Endothelial cell of umbilical vein (primary cell): Measurements from ENCODE around the gene FNBP1L. TPM values are rescaled to one million over a fixed set of nuclear protein-coding genes. Genes with fewer than 3 reads are reported as not detected.

Source experiments
- BruUV-seq: library from RNA; stranded (reverse); fragments of 400-500 nt; replicated peaks from 2 replicates; lab custom pipeline; 2021; lab: Mats Ljungman, UMichigan
- CTCF ChIA-PET: fragments of 300-600, 350-600 bp; sonication (Branson Sonifier 250); formaldehyde crosslinking; loops from one replicate; lab custom pipeline; 2021; ENCODE audit warnings: antibody characterized with exemption, inconsistent platforms; lab: Charles Lee
- POLR2A ChIA-PET: fragments of 300-600, 350-600 bp; sonication (Branson Sonifier 250); formaldehyde crosslinking; loops from one replicate; lab custom pipeline; 2021; ENCODE audit warnings: antibody characterized with exemption, inconsistent platforms; lab: Charles Lee
- DNase-seq: peaks from one replicate; pipeline ENCODE4 v3.0.0-alpha.2; 2011; ENCODE audit warnings: low read depth, low spot score
- FAIRE-seq: peaks from 2 replicates; lab custom pipeline; 2011; peaks lifted over from hg19 to GRCh38; lab: Jason Lieb, UNC
- H2AFZ ChIP-seq: 2 replicates; pipeline ENCODE4 v1.6.0; 2012; ENCODE audit warnings: low read depth, low read length, control low read depth, inconsistent platforms
- H3K27ac ChIP-seq: 2 replicates; pipeline ENCODE4 v1.5.1; 2011; ENCODE audit warnings: low read depth, mild to moderate bottlenecking, control low read depth, low read length, moderate library complexity; ENCODE audit not compliant: insufficient read depth
- H3K27me3 ChIP-seq, 2 experiments: 2 replicates each; pipeline versions ENCODE4 v1.6.0 to v1.6.1; 2011; ENCODE audit warnings: low read length in 2 of 2, mixed read lengths in 1 of 2; ENCODE audit not compliant: control insufficient read depth in 2 of 2, insufficient read depth in 2 of 2
- H3K36me3 ChIP-seq, 2 experiments: 2 replicates in 1 of 2; 3 replicates in 1 of 2; pipeline ENCODE4 v1.5.1; 2011; ENCODE audit warnings: low read length in 2 of 2, mild to moderate bottlenecking in 1 of 2, moderate library complexity in 1 of 2; ENCODE audit not compliant: control insufficient read depth in 2 of 2, insufficient read depth in 2 of 2; ENCODE audit errors: extremely low read depth in 1 of 2
- H3K4me1 ChIP-seq: 3 replicates; pipeline ENCODE4 v1.5.1; 2011; ENCODE audit warnings: mild to moderate bottlenecking, low read length; ENCODE audit not compliant: control insufficient read depth, insufficient read depth; ENCODE audit errors: extremely low read depth
- H3K4me2 ChIP-seq: 2 replicates; pipeline ENCODE4 v1.6.1; 2011; ENCODE audit warnings: low read length, control low read depth, mixed read lengths; ENCODE audit not compliant: insufficient read depth
- H3K4me3 ChIP-seq, 3 experiments: fragments of 200-600 bp in 1 of 3; sonication (generic), shearing (Covaris generic) in 1 of 3; replicated peaks in 1 of 3; 2 replicates each; pipeline ENCODE4 v1.5.1; 2011 to 2016; ENCODE audit warnings: control low read depth in 3 of 3, low read length in 3 of 3, mild to moderate bottlenecking in 2 of 3, inconsistent platforms in 1 of 3, low read depth in 1 of 3, moderate library complexity in 1 of 3; ENCODE audit not compliant: insufficient read depth in 1 of 3
- H3K79me2 ChIP-seq: 2 replicates; pipeline ENCODE4 v1.6.0; 2012; ENCODE audit warnings: low read length, inconsistent platforms; ENCODE audit not compliant: control insufficient read depth, insufficient read depth
- H3K9ac ChIP-seq: replicated peaks from 2 replicates; pipeline ENCODE3; 2011; ENCODE audit warnings: low read length, control low read depth; ENCODE audit not compliant: insufficient read depth; ENCODE audit errors: extremely low read depth
- H3K9me1 ChIP-seq: replicated peaks from 3 replicates; pipeline ENCODE4 v1.6.0; 2011; ENCODE audit warnings: mild to moderate bottlenecking, low read length; ENCODE audit not compliant: control insufficient read depth, insufficient read depth; ENCODE audit errors: extremely low read depth
- H3K9me3 ChIP-seq: replicated peaks from 2 replicates; pipeline ENCODE4 v1.5.1; 2012; ENCODE audit warnings: low read length, inconsistent platforms; ENCODE audit not compliant: control insufficient read depth, insufficient read depth
- H4K20me1 ChIP-seq: replicated peaks from 2 replicates; pipeline ENCODE3; 2011; ENCODE audit warnings: mild to moderate bottlenecking, low read length; ENCODE audit not compliant: control insufficient read depth, insufficient read depth; ENCODE audit errors: extremely low read depth
- EZH2 ChIP-seq: IDR thresholded peaks from 2 replicates; pipeline ENCODE4 v1.6.1; 2012; ENCODE audit warnings: borderline replicate concordance, low read depth, mild to moderate bottlenecking, moderate library complexity, low read length, inconsistent platforms; ENCODE audit not compliant: severe bottlenecking
- FOS ChIP-seq: IDR thresholded peaks from 2 replicates; pipeline ENCODE4 v1.6.1; 2011; ENCODE audit warnings: mild to moderate bottlenecking, low read length, moderate library complexity, borderline replicate concordance; ENCODE audit not compliant: insufficient read depth
- GATA2 ChIP-seq: IDR thresholded peaks from 2 replicates; pipeline ENCODE4 v1.7.0; 2011; ENCODE audit warnings: low read depth, mild to moderate bottlenecking, moderate library complexity, mixed read lengths, low read length; ENCODE audit not compliant: insufficient read length, insufficient read depth
- MYC ChIP-seq: IDR thresholded peaks from one replicate; pipeline ENCODE4 v1.6.1; 2011; ENCODE audit warnings: mild to moderate bottlenecking, low read depth, low read length
- POLR2A ChIP-seq: IDR thresholded peaks from 2 replicates; pipeline ENCODE4 v1.6.1; 2012; ENCODE audit warnings: low read depth, mild to moderate bottlenecking, control low read depth, low read length
- POLR2AphosphoS5 ChIP-seq: IDR thresholded peaks from 2 replicates; pipeline ENCODE4 v1.6.1; 2012; ENCODE audit warnings: low read depth, mild to moderate bottlenecking, control low read depth, low read length, moderate library complexity; ENCODE audit not compliant: insufficient read depth
- dilution Hi-C: fragments of 300-500 bp; cut with MboI; formaldehyde crosslinking; loops from one replicate; pipeline ENCODE4 v1.15.0; 2019; ENCODE audit warnings: low sequenced_read_pairs; ENCODE audit not compliant: extremely low pct_ligation_motif_present
- intact Hi-C: fragments of 100-400 bp; cut with micrococcal nuclease; formaldehyde crosslinking; loops from one replicate; pipeline ENCODE4 v1.10.0; 2022
- polyA plus RNA-seq, 4 experiments: library from polyadenylated mRNA; depleted of rRNA in 3 of 4; stranded (reverse) in 3 of 4; unstranded in 1 of 4; fragments of >200 nt; gene quantifications; 2 replicates each; pipeline versions ENCODE4 v1.2.1 to v1.2.3, GENCODE V29; 2011 to 2012; ENCODE audit warnings: missing spikeins in 1 of 4
- total RNA-seq: library from RNA; stranded (reverse); gene quantifications from 2 replicates; pipeline ENCODE4 v1.2.3, GENCODE V29; 2021
- TF ChIP-seq, protein P1 (sequence below), 2 donors: IDR thresholded peaks; 1 replicate in 1 of 2; 2 replicates in 1 of 2; pipeline ENCODE4 v1.5.1; 2011; ENCODE audit warnings: low read length in 2 of 2, mild to moderate bottlenecking in 2 of 2, moderate library complexity in 2 of 2, control low read depth in 1 of 2, inconsistent platforms in 1 of 2, low read depth in 1 of 2; ENCODE audit not compliant: insufficient read depth in 1 of 2; ENCODE audit errors: extremely low read depth in 1 of 2
- TF ChIP-seq, protein P2 (sequence below): IDR thresholded peaks from 2 replicates; pipeline ENCODE4 v1.6.1; 2011; ENCODE audit not compliant: insufficient read depth, insufficient read length

FNBP1L gene
- total and polyA plus RNA-seq, 2 donors (not counting 3 experiments of a cell fraction or from before 2014, with no cell fraction given) = 28.1 to 56.4 TPM

DNA sequence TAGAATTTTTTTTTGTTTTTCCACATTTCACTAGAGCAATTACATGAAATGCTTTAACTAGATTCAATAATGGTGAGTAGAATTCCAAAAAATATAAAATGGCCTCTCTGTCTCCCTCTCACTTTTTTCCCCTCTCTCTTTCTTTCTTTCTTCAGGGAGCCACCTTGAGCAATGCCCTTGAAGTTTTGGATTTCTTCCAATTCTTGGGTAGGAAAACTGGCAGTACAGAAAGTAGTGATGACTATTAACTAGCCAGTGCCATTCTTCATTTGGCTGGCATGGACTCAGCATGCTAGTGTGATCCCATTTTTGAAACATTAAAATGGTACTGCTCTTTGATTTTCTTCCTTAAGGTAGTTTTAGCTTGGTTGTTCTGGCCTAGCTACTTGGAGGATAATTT lies 4.5 kb upstream of the FNBP1L start:
- POLR2A ChIA-PET = no interaction called here
- H3K9me3 ChIP-seq = no peaks in the 10 kb centered on the region
- dilution Hi-C loops = no loop called here
- CTCF ChIA-PET = interaction anchor here (1.0 to 1.6 kb wide), 4 partner anchors 126 to 401 kb away, joined by 3 to 6 read pairs (median 5); no protein-coding TSS in a partner anchor
- DNase-seq = no peak
- H3K4me2 ChIP-seq = no peak overlapping the region
- no peak overlapping the region for H2AFZ ChIP-seq
- no TSS peak for BruUV-seq
- no peak overlapping the region for H3K9ac ChIP-seq
- H3K27me3 ChIP-seq = no peaks in the 10 kb centered on the region
- H3K27ac ChIP-seq = no peak overlapping the region
- TF ChIP-seq MYC = no peak
- no peak for TF ChIP-seq FOS
- TF ChIP-seq, protein P1, sequence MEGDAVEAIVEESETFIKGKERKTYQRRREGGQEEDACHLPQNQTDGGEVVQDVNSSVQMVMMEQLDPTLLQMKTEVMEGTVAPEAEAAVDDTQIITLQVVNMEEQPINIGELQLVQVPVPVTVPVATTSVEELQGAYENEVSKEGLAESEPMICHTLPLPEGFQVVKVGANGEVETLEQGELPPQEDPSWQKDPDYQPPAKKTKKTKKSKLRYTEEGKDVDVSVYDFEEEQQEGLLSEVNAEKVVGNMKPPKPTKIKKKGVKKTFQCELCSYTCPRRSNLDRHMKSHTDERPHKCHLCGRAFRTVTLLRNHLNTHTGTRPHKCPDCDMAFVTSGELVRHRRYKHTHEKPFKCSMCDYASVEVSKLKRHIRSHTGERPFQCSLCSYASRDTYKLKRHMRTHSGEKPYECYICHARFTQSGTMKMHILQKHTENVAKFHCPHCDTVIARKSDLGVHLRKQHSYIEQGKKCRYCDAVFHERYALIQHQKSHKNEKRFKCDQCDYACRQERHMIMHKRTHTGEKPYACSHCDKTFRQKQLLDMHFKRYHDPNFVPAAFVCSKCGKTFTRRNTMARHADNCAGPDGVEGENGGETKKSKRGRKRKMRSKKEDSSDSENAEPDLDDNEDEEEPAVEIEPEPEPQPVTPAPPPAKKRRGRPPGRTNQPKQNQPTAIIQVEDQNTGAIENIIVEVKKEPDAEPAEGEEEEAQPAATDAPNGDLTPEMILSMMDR (IDR thresholded peaks at IDR 0.05; ENCODE audit: extremely low read depth in 1 of 2, insufficient read depth in 1 of 2, low read depth in 1 of 2, low read length in 2 of 2) = no peak
- no peak for TF ChIP-seq GATA2
- no peak for TF ChIP-seq EZH2
- TF ChIP-seq, protein P2, sequence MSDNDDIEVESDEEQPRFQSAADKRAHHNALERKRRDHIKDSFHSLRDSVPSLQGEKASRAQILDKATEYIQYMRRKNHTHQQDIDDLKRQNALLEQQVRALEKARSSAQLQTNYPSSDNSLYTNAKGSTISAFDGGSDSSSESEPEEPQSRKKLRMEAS = no peak
- TF ChIP-seq POLR2AphosphoS5 = no peak
- TF ChIP-seq POLR2A = no peak
- no peaks in the 10 kb centered on the region for H3K9me1 ChIP-seq
- FAIRE-seq = no peak
- no peaks in the 10 kb centered on the region for H3K79me2 ChIP-seq
- intact Hi-C loops = no loop called here
- H3K4me3 ChIP-seq = no peak overlapping the region
- peaks cover 3% of the 10 kb centered on the region for H3K4me1 ChIP-seq
- H4K20me1 ChIP-seq = no peaks in the 10 kb centered on the region
- H3K36me3 ChIP-seq = no peaks in the 10 kb centered on the region
